22Rv1 (cell line): Measurements from ENCODE around the gene SIX6.

Experiments used
- H3K27ac ChIP-seq: fragments of 450-650 bp; 2 replicates; pipeline ENCODE4 v1.5.1; 2017
- ZFX ChIP-seq: fragments of 450-650 bp; IDR thresholded peaks from 2 replicates; pipeline ENCODE4 v1.6.1; 2017; ENCODE audit warnings: antibody characterized with exemption, borderline replicate concordance
- TF ChIP-seq, protein P1 (sequence below): fragments of 450-650 bp; IDR thresholded peaks from 2 replicates; pipeline ENCODE4 v1.5.1; 2017; ENCODE audit warnings: mild to moderate bottlenecking

SIX6 gene

DNA sequence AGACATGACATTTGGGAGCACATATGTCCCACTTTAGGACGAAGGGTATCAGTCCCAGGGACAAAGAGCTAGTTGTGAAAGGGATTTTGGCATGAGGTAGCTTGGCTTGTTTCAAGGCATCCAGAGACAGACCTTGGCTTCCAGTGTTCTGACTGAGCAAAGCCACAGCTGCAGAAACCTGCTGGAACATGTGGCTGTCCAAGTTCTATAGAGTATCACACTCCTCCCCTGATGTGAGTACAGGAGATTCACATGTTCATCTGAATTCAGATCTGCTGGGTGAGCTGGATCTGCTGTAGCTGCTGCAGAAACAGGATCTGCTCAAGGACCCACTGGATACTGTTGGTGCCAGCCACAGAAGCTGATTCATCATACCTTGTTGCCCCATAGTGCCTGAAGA lies 13.0 kb upstream of the SIX6 start:
- TF ChIP-seq, protein P1, sequence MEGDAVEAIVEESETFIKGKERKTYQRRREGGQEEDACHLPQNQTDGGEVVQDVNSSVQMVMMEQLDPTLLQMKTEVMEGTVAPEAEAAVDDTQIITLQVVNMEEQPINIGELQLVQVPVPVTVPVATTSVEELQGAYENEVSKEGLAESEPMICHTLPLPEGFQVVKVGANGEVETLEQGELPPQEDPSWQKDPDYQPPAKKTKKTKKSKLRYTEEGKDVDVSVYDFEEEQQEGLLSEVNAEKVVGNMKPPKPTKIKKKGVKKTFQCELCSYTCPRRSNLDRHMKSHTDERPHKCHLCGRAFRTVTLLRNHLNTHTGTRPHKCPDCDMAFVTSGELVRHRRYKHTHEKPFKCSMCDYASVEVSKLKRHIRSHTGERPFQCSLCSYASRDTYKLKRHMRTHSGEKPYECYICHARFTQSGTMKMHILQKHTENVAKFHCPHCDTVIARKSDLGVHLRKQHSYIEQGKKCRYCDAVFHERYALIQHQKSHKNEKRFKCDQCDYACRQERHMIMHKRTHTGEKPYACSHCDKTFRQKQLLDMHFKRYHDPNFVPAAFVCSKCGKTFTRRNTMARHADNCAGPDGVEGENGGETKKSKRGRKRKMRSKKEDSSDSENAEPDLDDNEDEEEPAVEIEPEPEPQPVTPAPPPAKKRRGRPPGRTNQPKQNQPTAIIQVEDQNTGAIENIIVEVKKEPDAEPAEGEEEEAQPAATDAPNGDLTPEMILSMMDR, result no peak
- TF ChIP-seq ZFX, result no peak
- no peak overlapping the region for H3K27ac ChIP-seq

DNA sequence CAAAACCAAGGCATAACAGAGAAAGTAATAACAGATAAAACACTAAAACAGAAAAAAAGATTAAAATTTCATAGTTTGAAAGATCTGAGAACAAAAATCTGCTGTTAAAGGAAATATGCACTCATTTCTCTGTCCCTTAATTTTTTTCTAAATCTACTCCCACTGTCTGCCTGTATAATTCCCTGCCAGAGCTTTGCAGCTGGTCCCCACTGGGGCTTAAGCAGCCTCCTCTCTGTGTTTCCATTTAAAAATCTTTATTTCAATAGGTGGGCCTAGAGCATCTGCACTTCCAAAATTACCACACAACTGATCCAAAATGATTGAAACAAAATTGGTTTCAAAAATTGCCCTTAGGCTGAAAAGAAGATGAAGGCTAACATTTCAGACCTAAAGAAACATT lies 6.4 kb upstream of the SIX6 start:
- TF ChIP-seq, protein P1, result no peak
- no peak for TF ChIP-seq ZFX
- H3K27ac ChIP-seq, result no peak overlapping the region

DNA sequence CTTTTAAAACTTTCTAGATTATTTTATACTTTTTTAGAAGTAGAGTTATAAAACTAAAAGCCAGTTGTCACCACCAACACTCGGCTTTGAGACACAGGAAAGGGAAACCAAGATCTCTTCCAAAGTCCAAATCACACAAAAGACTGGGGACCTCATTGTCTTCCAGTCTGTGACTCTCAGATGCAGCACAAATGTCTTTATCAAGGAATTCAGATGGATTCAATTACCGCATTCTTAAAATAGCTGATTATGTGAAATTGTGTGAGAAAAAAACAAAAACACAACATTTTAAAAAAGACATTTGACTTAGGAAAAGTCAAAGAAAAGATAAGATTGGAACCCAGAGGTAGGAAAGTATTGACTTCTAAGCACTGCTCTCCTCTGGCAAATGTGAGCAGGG lies 3.5 kb upstream of the SIX6 start:
- no peak for TF ChIP-seq ZFX
- TF ChIP-seq, protein P1, result no peak
- H3K27ac ChIP-seq, result no peak overlapping the region

DNA sequence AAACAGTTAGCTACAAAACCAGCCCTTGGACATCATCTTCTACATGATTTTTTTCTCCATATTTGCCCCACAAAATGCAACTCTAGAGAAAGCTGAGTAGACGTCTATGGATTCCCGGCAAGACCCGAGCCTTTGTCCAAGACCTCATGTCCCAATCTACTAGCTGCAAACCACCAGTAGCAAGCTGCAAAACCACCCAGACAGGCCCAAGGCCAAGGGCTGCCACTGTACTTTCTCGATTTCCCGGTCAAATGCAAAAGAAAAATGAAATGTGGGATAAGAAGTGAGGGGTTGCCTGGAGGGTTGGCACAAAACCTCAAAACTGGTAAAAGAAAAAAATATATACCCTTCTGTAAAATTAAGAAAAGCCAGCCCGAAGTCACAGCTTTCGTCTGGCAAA lies 2.9 kb upstream of the SIX6 start:
- no peak overlapping the region for H3K27ac ChIP-seq
- TF ChIP-seq, protein P1, result no peak
- TF ChIP-seq ZFX, result no peak

DNA sequence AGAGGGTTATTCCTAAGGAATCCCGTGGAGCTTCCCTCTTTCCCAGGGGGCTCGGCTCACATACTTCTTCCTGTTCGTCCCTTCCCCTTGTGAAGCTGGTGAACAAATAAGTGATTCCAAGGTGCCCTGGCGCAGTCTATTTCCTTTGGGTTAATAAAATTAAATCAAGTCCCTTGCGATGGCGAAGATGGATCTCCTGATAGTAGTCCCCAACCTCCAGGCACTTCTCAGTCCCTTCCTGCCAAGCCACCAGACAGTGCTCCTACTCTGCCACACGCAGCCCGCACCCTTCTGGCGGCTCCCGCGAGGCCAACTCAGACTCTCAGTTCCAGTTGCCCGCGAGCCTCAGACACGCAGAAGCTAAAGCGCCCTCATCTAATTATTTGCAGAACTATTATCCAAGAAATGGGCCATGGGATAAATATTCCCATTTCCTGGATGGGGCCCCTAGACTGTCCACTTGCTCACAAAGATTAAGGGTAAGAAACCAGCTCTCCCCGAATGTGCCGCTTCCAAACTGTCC lies 2.4 kb upstream of the SIX6 start:
- TF ChIP-seq ZFX, result no peak
- TF ChIP-seq, protein P1, result no peak
- H3K27ac ChIP-seq, result no peak overlapping the region

DNA sequence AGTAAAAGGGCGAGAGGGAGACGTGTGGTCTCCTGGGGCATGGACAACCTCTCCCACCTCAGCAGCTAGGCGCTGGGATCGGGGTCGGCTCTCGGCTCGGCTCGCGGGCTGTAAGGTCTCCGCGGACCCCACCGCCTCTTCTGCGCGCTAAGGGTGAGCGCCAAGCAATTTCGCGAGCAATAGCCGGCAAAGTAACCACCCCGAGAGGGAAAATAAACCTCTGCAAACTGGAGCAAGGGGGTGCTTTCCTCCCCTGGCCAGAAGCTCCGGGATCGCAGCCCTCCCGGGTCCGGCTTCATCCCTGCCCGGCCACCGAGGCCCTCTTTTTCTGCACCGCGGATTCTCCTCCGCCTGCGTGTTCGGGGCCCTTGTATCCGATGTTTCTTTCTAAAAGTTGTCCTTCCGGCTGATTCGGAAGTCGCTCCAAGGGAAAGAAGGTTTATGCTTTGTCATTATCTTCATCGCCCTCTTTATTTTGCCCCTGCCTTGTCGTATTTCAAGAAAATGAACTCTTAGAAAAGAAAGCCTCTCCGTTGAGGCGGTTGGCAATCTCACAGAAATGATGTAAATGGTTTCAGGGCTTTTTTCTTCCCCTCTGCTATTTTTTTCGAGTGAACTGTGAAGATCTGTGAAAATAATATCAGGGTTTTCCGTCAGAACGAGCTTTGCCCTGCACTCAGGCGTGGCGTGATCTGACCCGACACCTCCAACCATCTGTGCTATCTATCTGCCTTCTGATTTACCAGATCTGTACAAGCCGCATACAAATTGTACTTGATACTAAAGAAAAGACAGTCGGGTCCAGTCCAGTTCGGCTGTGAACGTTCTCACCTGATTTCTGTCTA lies 1.7 kb upstream of the SIX6 start:
- TF ChIP-seq ZFX, result no peak
- TF ChIP-seq, protein P1, result no peak
- no peak overlapping the region for H3K27ac ChIP-seq

DNA sequence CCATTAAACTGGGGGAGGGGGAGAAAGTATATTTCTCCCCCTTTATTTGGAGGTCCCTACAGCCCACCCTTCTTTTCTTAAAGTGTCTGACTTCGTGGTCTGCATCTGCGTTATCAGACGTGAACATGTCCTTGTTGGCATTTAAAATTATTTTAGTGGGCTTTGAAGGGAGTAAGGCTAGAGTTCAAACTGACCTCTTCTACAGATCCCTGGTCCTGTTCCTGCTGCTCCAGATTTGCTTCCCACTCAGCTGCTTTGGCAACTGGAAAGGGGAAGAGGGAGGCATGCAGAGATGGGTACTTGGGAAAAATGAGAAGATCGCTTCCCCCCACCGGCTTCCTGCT lies 611 bp upstream of the SIX6 start:
- TF ChIP-seq, protein P1, result no peak
- no peak for TF ChIP-seq ZFX
- no peak overlapping the region for H3K27ac ChIP-seq
